ENCODE results near the gene ARHGAP32.

Gene ARHGAP32

GRCh38 chr11:129192150-129192549 lies at the start of gene ARHGAP32:
ARHGAP32 (minus strand) TSS chr11:129192325; CDS start chr11:129192198, 127 bp downstream.
- DNase-seq = no peak

GRCh38 chr11:129239207-129239606 lies 47.1 kb upstream of the ARHGAP32 start:
- no peak for DNase-seq

- no peak for DNase-seq
These were observed 45.9 kb upstream of the ARHGAP32 start for GRCh38 chr11:129237880-129238638.

GRCh38 chr11:129237456-129237855 lies 45.3 kb upstream of the ARHGAP32 start:
- DNase-seq = no peak

- DNase-seq = no peak
These were observed 44.7 kb upstream of the ARHGAP32 start for GRCh38 chr11:129236850-129237249.

GRCh38 chr11:129234978-129235377 lies 42.9 kb upstream of the ARHGAP32 start:
- DNase-seq = no peak

- no peak for DNase-seq
These were observed 37.9 kb upstream of the ARHGAP32 start for GRCh38 chr11:129230006-129230405.

- DNase-seq = no peak
These were observed 34.2 kb upstream of the ARHGAP32 start for GRCh38 chr11:129226207-129226798.

GRCh38 chr11:129225190-129225589 lies 33.1 kb upstream of the ARHGAP32 start:
- DNase-seq = no peak

- no peak for DNase-seq
These were observed 32.4 kb upstream of the ARHGAP32 start for GRCh38 chr11:129224538-129224937.

GRCh38 chr11:129223701-129224149 lies 31.6 kb upstream of the ARHGAP32 start:
- no peak for DNase-seq

GRCh38 chr11:129223260-129223659 lies 31.1 kb upstream of the ARHGAP32 start:
- no peak for DNase-seq

GRCh38 chr11:129222158-129222557 lies 30.0 kb upstream of the ARHGAP32 start:
- DNase-seq = no peak

GRCh38 chr11:129215506-129216245 lies 23.6 kb upstream of the ARHGAP32 start:
- DNase-seq = no peak

GRCh38 chr11:129214710-129215295 lies 22.7 kb upstream of the ARHGAP32 start:
- no peak for DNase-seq

GRCh38 chr11:129213261-129213660 lies 21.1 kb upstream of the ARHGAP32 start:
- DNase-seq = no peak

- DNase-seq = no peak
These were observed 19.3 kb upstream of the ARHGAP32 start for GRCh38 chr11:129211397-129211796.

GRCh38 chr11:129210831-129211181 lies 18.7 kb upstream of the ARHGAP32 start:
- no peak for DNase-seq

GRCh38 chr11:129209891-129210830 lies 18.0 kb upstream of the ARHGAP32 start:
- DNase-seq = no peak

- no peak for DNase-seq
These were observed 16.7 kb upstream of the ARHGAP32 start for GRCh38 chr11:129208863-129209262.

- DNase-seq = no peak
These were observed 12.2 kb upstream of the ARHGAP32 start for GRCh38 chr11:129204150-129204838.

- DNase-seq = no peak
These were observed 10.5 kb upstream of the ARHGAP32 start for GRCh38 chr11:129202646-129203045.

All from NCI-H1092 treated with DMSO at 0.1 percent for 48 hours (cell line).